Kidney glomerular epithelial cell (primary cell): Measurements from ENCODE around the gene MET.
"Not testable (repeated sequence)": the region's sequence is repeated elsewhere in the genome, so short reads cannot be mapped to it uniquely, and the experiment has no call there.

Source experiments
- DNase-seq: peaks from one replicate; lab custom pipeline; 2025; lab: John Stamatoyannopoulos, UW

Gene MET

DNA sequence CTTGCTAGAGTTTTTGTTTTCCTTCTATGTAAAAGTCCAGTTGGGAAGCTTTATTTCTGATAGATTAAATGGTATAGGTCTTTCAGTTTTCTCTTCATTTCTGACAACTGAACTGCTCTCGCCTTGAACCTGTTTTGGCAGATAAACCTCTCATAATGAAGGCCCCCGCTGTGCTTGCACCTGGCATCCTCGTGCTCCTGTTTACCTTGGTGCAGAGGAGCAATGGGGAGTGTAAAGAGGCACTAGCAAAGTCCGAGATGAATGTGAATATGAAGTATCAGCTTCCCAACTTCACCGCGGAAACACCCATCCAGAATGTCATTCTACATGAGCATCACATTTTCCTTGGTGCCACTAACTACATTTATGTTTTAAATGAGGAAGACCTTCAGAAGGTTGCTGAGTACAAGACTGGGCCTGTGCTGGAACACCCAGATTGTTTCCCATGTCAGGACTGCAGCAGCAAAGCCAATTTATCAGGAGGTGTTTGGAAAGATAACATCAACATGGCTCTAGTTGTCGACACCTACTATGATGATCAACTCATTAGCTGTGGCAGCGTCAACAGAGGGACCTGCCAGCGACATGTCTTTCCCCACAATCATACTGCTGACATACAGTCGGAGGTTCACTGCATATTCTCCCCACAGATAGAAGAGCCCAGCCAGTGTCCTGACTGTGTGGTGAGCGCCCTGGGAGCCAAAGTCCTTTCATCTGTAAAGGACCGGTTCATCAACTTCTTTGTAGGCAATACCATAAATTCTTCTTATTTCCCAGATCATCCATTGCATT, 27.1 kb downstream of the MET start:
- DNase-seq: no peak

GRCh38 chr7:116699722-116700120, 27.7 kb downstream of the MET start:
- no peak for DNase-seq

GRCh38 chr7:116702046-116702785, 30.2 kb downstream of the MET start:
- no peak for DNase-seq

DNA sequence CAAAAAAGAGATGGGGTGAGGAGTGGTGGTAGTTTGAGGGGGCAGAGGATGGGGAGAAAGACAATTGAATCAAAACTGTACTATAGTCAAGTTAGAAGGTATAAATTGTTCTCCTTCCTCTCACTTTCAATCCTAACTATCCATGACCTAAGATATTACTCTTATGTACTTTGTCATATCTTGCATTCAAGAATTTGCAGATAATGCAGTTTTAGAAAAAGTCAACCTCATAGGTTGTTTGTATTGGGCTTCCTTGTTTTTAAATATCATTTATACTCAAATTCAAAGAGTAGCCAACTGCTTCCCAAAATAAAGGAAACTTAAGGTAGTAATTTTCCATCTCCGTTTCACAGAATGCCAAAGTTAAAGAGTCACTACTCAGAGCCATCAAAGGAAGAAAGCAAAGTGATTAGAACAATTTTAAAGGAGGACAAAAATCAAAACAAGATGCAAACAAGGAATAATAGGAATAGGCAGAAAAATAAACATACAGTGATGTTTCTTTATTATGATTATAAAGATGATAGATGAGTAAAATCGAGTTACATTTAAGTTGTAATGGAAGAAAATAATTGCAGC, 32.7 kb downstream of the MET start:
- DNase-seq: no peak

DNA sequence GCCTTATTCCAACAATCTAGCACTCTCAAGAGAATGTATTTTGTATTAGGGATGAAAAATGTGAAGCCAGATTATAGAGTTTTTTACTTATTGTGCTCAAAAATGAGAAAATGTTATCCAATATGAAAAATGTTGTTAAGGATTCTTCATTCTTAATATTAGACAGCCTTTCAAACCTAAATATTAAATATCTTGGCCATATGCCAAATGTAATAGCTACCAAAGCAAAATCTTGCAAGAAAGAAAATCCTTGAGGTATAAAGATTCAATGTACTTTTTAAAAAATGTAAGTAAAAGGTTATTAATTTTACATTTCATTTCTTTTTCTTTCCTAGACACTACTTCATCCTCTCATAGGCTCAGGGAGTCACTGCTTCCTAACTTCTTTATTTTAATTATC, 33.4 kb downstream of the MET start:
- DNase-seq: no peak

GRCh38 chr7:116706668-116707126, 34.7 kb downstream of the MET start:
- DNase-seq: peak; percentile 70

- DNase-seq: no peak
Observed at GRCh38 chr7:116707289-116707688, 35.3 kb downstream of the MET start.

DNA sequence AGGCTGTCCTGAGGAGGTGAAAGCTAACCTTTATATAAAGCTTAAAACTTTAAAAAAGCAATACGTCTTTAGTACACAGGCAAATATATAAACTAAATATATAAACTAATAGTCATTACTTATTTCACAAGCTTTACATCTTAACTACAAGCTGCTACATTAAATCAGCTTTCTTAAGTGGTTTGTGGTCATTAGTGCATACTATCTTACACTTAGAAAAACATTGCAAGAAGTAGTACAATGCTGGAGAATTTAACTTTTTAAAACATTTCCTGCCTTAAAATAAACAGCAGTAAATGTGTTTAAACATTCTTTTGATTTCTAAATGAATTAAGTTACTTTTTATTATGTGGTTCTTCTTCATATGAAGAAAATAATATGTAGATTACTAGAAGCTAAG, 36.3 kb downstream of the MET start:
- no peak for DNase-seq

DNA sequence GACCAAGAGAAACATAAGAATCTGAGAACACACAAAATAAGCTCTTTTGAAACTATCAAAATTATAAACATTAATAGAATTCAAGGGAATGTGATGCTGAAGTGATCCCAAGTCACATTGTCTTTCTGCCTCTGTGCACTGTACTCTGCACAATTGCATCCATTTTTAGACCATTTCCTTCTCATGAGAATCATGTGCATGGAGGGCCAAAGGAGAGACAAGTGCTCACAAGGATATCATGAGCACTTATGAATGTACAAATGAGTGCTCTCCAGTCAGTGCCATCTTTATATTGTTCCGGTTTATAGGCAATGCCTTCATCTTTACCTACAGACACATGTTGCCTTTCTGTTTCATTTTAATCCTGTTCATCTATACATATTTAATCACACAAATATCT, 36.9 kb downstream of the MET start:
- DNase-seq: no peak

- DNase-seq: no peak
Observed at GRCh38 chr7:116709336-116709735, 37.3 kb downstream of the MET start.

- peak; percentile 54 for DNase-seq
Observed at GRCh38 chr7:116710764-116711452, 38.9 kb downstream of the MET start.

- no peak for DNase-seq
Observed at GRCh38 chr7:116711790-116712189, 39.8 kb downstream of the MET start.

DNA sequence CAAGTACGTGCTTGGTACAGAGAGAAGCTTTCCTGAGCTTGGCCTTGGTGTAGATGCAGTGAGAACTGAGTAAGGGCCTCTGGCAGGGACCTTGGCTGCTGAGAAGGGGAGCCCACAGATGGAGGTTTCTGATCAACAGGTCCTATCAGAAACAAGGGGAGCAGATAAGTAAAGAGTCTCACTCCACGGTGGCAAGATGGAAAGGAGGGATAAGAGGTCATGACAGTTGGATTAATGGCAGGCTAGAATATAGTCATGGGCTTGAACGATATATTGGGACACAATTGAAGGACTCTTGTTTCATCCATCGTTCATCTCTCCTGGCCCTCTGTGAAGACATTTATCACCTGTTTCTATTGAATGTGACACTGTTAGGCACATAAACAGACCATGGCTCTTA, 41.5 kb downstream of the MET start:
- no peak for DNase-seq

GRCh38 chr7:116713918-116714317, 41.9 kb downstream of the MET start:
- DNase-seq: peak; percentile 73

GRCh38 chr7:116715077-116715476, 43.1 kb downstream of the MET start:
- no peak for DNase-seq

DNA sequence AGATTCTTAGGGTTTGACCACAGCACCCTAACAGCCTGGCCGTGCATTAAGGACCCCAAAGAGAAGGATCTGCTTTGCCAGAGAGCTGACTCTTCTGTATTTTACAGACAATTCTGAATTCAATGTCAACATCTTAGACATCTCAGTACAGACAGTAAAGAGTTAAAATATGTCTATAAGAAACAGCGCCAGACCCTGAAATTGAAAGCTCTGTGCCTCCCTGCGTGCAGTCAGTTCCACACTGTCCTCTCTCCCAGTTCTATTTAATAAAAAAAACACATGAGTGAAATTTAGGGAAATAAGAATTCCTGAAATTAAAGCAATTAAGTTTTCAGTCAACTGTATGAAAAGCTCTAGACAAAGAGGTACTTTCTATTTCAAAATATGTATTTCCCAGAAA, 45.1 kb downstream of the MET start:
- DNase-seq: no peak

- DNase-seq: not testable (repeated sequence)
Observed at GRCh38 chr7:116723959-116724529, 52.0 kb downstream of the MET start.

DNA sequence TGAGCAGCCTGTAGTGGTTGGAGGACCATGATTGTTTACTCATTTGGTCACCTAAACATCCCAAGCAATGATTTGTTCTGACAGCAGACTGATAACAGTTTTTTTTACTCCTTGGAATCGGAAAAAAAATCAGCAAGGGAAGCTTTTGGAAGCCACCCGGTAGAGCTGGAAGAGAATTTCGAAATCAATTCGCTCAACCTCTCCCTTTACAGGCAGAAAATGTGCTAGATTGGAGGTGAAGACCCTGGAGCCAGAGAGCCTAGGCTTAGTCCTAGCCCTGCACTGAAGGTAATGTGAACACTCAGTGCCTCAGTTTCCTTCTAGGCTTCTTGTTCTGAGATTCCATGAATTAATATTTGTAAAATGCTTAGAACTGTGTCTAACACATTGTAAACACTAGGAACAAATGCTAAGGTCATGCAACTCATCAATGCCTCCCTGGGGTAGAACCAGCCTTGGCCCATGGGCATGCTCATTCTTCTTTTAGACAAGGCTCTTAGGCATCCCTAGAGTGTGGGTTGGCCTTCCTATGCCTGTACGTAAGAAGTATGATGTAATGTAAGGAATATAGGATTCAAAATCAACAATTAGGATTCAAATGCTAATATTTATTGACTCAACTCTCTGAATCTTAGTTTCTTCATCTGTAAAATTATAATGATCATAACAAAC, 52.7 kb downstream of the MET start:
- DNase-seq: no peak

DNA sequence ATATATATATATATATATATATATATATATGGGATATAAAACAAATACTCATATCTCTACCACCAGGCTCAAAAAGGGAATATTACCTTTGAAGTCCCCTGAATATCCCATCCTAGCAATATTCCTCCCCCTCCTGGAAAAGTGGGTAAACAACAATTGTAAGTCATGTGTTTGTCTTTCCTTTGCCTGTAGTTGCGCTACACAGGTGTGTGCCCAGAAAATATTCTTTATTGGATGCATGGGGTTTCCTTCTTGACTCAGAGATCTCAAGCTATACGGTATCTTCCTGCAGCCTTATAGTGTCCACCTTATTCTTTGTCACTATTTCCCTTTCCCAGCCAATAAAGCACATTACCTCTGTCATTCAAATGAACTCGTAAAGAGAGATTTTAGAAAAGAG, 54.2 kb downstream of the MET start:
- DNase-seq: no peak

DNA sequence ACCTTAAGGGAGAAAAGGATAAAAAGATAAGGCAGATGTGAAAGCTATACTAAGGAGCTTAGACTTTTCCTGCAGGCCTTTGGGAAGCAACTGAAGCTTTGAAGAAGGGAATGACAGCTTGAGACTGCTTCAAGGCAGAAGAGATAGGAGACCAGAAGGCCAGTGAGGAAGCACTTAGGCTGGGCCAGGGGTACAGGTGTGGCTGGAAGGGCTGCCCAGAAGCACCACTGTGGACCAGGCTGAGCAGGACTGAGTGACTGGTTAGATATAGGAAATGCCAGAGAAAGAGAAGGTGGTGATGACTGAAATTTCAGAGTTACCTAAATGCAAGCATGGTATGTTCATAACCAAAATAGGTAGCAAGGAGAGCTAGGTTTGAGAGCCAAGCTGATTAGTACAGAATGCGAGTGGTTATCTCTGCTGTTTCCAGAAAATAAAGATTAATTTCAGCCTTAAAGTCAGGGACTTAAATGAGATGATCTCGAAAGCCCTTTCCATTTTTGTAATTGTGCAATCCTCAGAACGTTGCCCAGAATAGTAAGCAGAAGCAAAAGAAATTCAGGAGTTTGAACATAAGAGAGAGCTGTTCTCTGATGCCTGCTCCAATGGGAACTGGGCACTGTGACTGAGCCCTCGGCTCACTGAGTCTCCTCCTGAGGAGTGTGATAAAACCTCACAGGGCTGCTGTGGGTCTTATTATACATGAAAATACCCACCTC, 54.9 kb downstream of the MET start:
- no peak for DNase-seq

GRCh38 chr7:116727432-116728009, 55.5 kb downstream of the MET start:
- DNase-seq: no peak
